Activated CD4-positive, alpha-beta T cell treated with anti-CD3 and anti-CD28 coated beads, Interleukin-2, amount 10 ng/mL, durations not matched to agents 7 days and 5 days (primary cell): ENCODE results near the gene LGALS16. TPM values are rescaled to one million over a fixed set of nuclear protein-coding genes. Genes with fewer than 3 reads are reported as not detected.
"Not testable (repeated sequence)": the region's sequence is repeated elsewhere in the genome, so short reads cannot be mapped to it uniquely, and the experiment has no call there.

Experiments used
- CTCF ChIA-PET: fragments of 350-600 bp; sonication (Branson Sonifier 250); formaldehyde crosslinking; loops from one replicate; lab custom pipeline; 2021; ENCODE audit warnings: antibody characterized with exemption; lab: Charles Lee
- POLR2A ChIA-PET: fragments of 350-600 bp; sonication (Branson Sonifier 250); formaldehyde crosslinking; loops from one replicate; lab custom pipeline; 2021; ENCODE audit warnings: antibody characterized with exemption; lab: Charles Lee
- DNase-seq: peaks from one replicate; pipeline ENCODE4 v3.0.0-alpha.2; 2020
- H3K27ac Mint-ChIP-seq: one replicate; pipeline ENCODE4 v1.8.0; 2021; ENCODE audit warnings: mild to moderate bottlenecking, moderate library complexity, mixed read lengths
- H3K27me3 Mint-ChIP-seq: one replicate; pipeline ENCODE4 v1.8.0; 2021; ENCODE audit warnings: mixed read lengths
- H3K36me3 Mint-ChIP-seq: one replicate; pipeline ENCODE4 v1.8.0; 2021; ENCODE audit warnings: low read depth, mixed read lengths
- H3K4me1 Mint-ChIP-seq: one replicate; pipeline ENCODE4 v1.8.0; 2021; ENCODE audit warnings: mixed read lengths
- H3K4me3 Mint-ChIP-seq: one replicate; pipeline ENCODE4 v1.8.0; 2021; ENCODE audit warnings: mild to moderate bottlenecking, moderate library complexity, mixed read lengths
- H3K9me3 Mint-ChIP-seq: one replicate; pipeline ENCODE4 v1.8.0; 2021; ENCODE audit warnings: mixed read lengths
- total RNA-seq, 2 experiments: library from RNA; stranded (reverse); gene quantifications; one replicate each; pipeline ENCODE4 v1.2.3, GENCODE V29; 2021

Gene LGALS16
- total RNA-seq, 2 experiments from 2014 or later: not detected

- no peak for DNase-seq
- Mint-ChIP-seq H3K4me1 (peaks cover 40% of the 10 kb centered on the region), H3K9me3 (no peaks in the 10 kb centered on the region), H3K4me3 (no peak overlapping the region), H3K27ac (no peak overlapping the region), H3K27me3 (no peaks in the 10 kb centered on the region), H3K36me3 (no peaks in the 10 kb centered on the region)
- CTCF ChIA-PET: no interaction called here
- POLR2A ChIA-PET: no interaction called here
Observed at GRCh38 chr19:39680593-39680992, 24.9 kb downstream of the LGALS16 start.

GRCh38 chr19:39681416-39681815 is 25.7 kb downstream of the LGALS16 start:
- POLR2A ChIA-PET: no interaction called here
- DNase-seq: no peak
- CTCF ChIA-PET: no interaction called here
- H3K9me3 Mint-ChIP-seq: peaks cover 4% of the 10 kb centered on the region
- H3K27ac Mint-ChIP-seq: no peak overlapping the region
- peaks cover 37% of the 10 kb centered on the region for H3K4me1 Mint-ChIP-seq
- H3K4me3 Mint-ChIP-seq: no peak overlapping the region
- no peaks in the 10 kb centered on the region for H3K27me3 Mint-ChIP-seq
- H3K36me3 Mint-ChIP-seq: peaks cover 7% of the 10 kb centered on the region

GRCh38 chr19:39684267-39684666 is 28.6 kb downstream of the LGALS16 start:
- ChIA-PET POLR2A (no interaction called here), CTCF (no interaction called here)
- Mint-ChIP-seq H3K27ac (no peak overlapping the region), H3K27me3 (peaks cover 2% of the 10 kb centered on the region), H3K4me1 (peaks cover 23% of the 10 kb centered on the region), H3K36me3 (peaks cover 10% of the 10 kb centered on the region), H3K9me3 (peaks cover 6% of the 10 kb centered on the region), H3K4me3 (no peak overlapping the region)
- DNase-seq: no peak

GRCh38 chr19:39686739-39687138 is 31.0 kb downstream of the LGALS16 start:
- peaks cover 6% of the 10 kb centered on the region for H3K9me3 Mint-ChIP-seq
- CTCF ChIA-PET: no interaction called here
- peaks cover 9% of the 10 kb centered on the region for H3K27me3 Mint-ChIP-seq
- peaks cover 9% of the 10 kb centered on the region for H3K4me1 Mint-ChIP-seq
- peaks cover 10% of the 10 kb centered on the region for H3K36me3 Mint-ChIP-seq
- no peak for DNase-seq
- POLR2A ChIA-PET: no interaction called here
- no peak overlapping the region for H3K4me3 Mint-ChIP-seq
- no peak overlapping the region for H3K27ac Mint-ChIP-seq

GRCh38 chr19:39688637-39689036 is 32.9 kb downstream of the LGALS16 start:
- H3K4me3 Mint-ChIP-seq, CTCF ChIA-PET, H3K36me3 Mint-ChIP-seq, POLR2A ChIA-PET, H3K27ac Mint-ChIP-seq, H3K4me1 Mint-ChIP-seq, DNase-seq, H3K27me3 Mint-ChIP-seq, H3K9me3 Mint-ChIP-seq: not testable (repeated sequence)

GRCh38 chr19:39692166-39692565 is 36.5 kb downstream of the LGALS16 start:
- no peaks in the 10 kb centered on the region for H3K36me3 Mint-ChIP-seq
- no peaks in the 10 kb centered on the region for H3K4me1 Mint-ChIP-seq
- H3K4me3 Mint-ChIP-seq: no peak overlapping the region
- DNase-seq: no peak
- H3K9me3 Mint-ChIP-seq: no peaks in the 10 kb centered on the region
- ChIA-PET POLR2A (no interaction called here), CTCF (interaction anchor here (1.2 kb wide), 1 partner anchor 11 kb away, joined by 6 read pairs; the partner anchor contains the start of gene LGALS14)
- H3K27ac Mint-ChIP-seq: no peak overlapping the region
- H3K27me3 Mint-ChIP-seq: peaks cover 23% of the 10 kb centered on the region

GRCh38 chr19:39692822-39693221 is 37.1 kb downstream of the LGALS16 start:
- Mint-ChIP-seq H3K4me3 (no peak overlapping the region), H3K36me3 (no peaks in the 10 kb centered on the region), H3K4me1 (no peaks in the 10 kb centered on the region), H3K27ac (no peak overlapping the region), H3K9me3 (no peaks in the 10 kb centered on the region), H3K27me3 (peaks cover 23% of the 10 kb centered on the region)
- ChIA-PET CTCF (interaction anchor here (1.2 kb wide), 1 partner anchor 11 kb away, joined by 6 read pairs; the partner anchor contains the start of gene LGALS14), POLR2A (no interaction called here)
- no peak for DNase-seq

- ChIA-PET POLR2A (no interaction called here), CTCF (no interaction called here)
- H3K36me3 Mint-ChIP-seq: no peaks in the 10 kb centered on the region
- H3K4me1 Mint-ChIP-seq: no peaks in the 10 kb centered on the region
- no peak overlapping the region for H3K4me3 Mint-ChIP-seq
- H3K9me3 Mint-ChIP-seq: no peaks in the 10 kb centered on the region
- H3K27me3 Mint-ChIP-seq: peaks cover 30% of the 10 kb centered on the region
- no peak for DNase-seq
- H3K27ac Mint-ChIP-seq: no peak overlapping the region
Observed at GRCh38 chr19:39695759-39696158, 40.0 kb downstream of the LGALS16 start.

GRCh38 chr19:39696387-39696786 is 40.7 kb downstream of the LGALS16 start:
- Mint-ChIP-seq H3K4me1 (no peaks in the 10 kb centered on the region), H3K9me3 (no peaks in the 10 kb centered on the region), H3K36me3 (no peaks in the 10 kb centered on the region), H3K27me3 (peaks cover 32% of the 10 kb centered on the region), H3K4me3 (no peak overlapping the region), H3K27ac (no peak overlapping the region)
- ChIA-PET CTCF (no interaction called here), POLR2A (no interaction called here)
- DNase-seq: no peak

GRCh38 chr19:39698535-39698934 is 42.8 kb downstream of the LGALS16 start:
- Mint-ChIP-seq H3K9me3 (no peaks in the 10 kb centered on the region), H3K36me3 (no peaks in the 10 kb centered on the region), H3K4me3 (no peak overlapping the region), H3K27ac (no peak overlapping the region), H3K4me1 (no peaks in the 10 kb centered on the region), H3K27me3 (peaks cover 36% of the 10 kb centered on the region)
- ChIA-PET POLR2A (no interaction called here), CTCF (no interaction called here)
- DNase-seq: no peak

GRCh38 chr19:39701291-39701690 is 45.6 kb downstream of the LGALS16 start:
- H3K27ac Mint-ChIP-seq: no peak overlapping the region
- POLR2A ChIA-PET: no interaction called here

GRCh38 chr19:39704181-39705044 is 48.7 kb downstream of the LGALS16 start, which contains the start of gene LGALS14:
Gene LGALS14, plus strand, starts transcription at chr19:39704481. Its CDS starts 48 bp downstream, at chr19:39704529.
- CTCF ChIA-PET: interaction anchor here (2.7 kb wide), 1 partner anchor 12 kb away, joined by 6 read pairs; no protein-coding TSS in a partner anchor
- Mint-ChIP-seq H3K27ac (peak within 1 kb of the TSS; percentile 73), H3K4me1 (peaks cover 29% of the 10 kb centered on the region), H3K36me3 (peaks cover 5% of the 10 kb centered on the region), H3K9me3 (peaks cover 23% of the 10 kb centered on the region), H3K27me3 (peaks cover 17% of the 10 kb centered on the region), H3K4me3 (no peak within 1 kb of the TSS)
- POLR2A ChIA-PET: no interaction called here
- DNase-seq: no peak

More at GRCh38 chr19:39701291-39701690, 45.6 kb downstream of the LGALS16 start:
- DNase-seq: no peak
- Mint-ChIP-seq H3K4me1 (peaks cover 23% of the 10 kb centered on the region), H3K4me3 (no peak overlapping the region), H3K36me3 (peaks cover 5% of the 10 kb centered on the region), H3K9me3 (peaks cover 11% of the 10 kb centered on the region), H3K27me3 (peaks cover 29% of the 10 kb centered on the region)
- CTCF ChIA-PET: interaction anchor here (0.6 to 0.9 kb wide), 2 partner anchors 25 to 91 kb away, joined by 3 to 4 read pairs; no protein-coding TSS in a partner anchor

- Mint-ChIP-seq H3K36me3 (peaks cover 5% of the 10 kb centered on the region), H3K4me1 (peaks cover 37% of the 10 kb centered on the region), H3K27ac (peak overlapping the region; percentile 84), H3K27me3 (peaks cover 9% of the 10 kb centered on the region), H3K4me3 (no peak overlapping the region), H3K9me3 (peaks cover 23% of the 10 kb centered on the region)
- ChIA-PET CTCF (interaction anchor here (0.6 kb wide), 1 partner anchor 16 kb away, joined by 3 read pairs; no protein-coding TSS in a partner anchor), POLR2A (no interaction called here)
- DNase-seq: peak; percentile 13
Observed at GRCh38 chr19:39705578-39706188, 50.0 kb downstream of the LGALS16 start.
